SU-DHL-6 (cell line): ENCODE measurements around the gene KLK10.

Experiments
- H2AFZ ChIP-seq: fragments of 200-600 bp; sonication (generic); 2 replicates; pipeline ENCODE4 v1.6.1; 2014; ENCODE audit warnings: low read depth, mild to moderate bottlenecking, moderate library complexity, mixed read lengths, antibody characterized with exemption, low read length; ENCODE audit not compliant: severe bottlenecking
- H3F3A ChIP-seq: fragments of 200-600 bp; shearing (Covaris generic); 2 replicates; pipeline ENCODE4 v1.6.0; 2016; ENCODE audit warnings: antibody characterized with exemption, mild to moderate bottlenecking; ENCODE audit not compliant: insufficient read depth
- H3K27ac ChIP-seq: fragments of 200-600 bp; sonication (generic); 2 replicates; pipeline ENCODE4 v1.5.1; 2016; ENCODE audit warnings: low read depth, mild to moderate bottlenecking, low read length, moderate library complexity, mixed read lengths
- H3K27me3 ChIP-seq: fragments of 200-600 bp; sonication (generic), shearing (Covaris generic); 2 replicates; pipeline ENCODE4 v1.6.0; 2014; ENCODE audit warnings: mild to moderate bottlenecking, low read length
- H3K36me3 ChIP-seq: fragments of 200-600 bp; sonication (generic); 2 replicates; pipeline ENCODE4 v1.6.1; 2014; ENCODE audit warnings: mild to moderate bottlenecking, low read length, mixed read lengths
- H3K4me2 ChIP-seq: fragments of 300-600, 200-600 bp; shearing (Covaris generic), sonication (generic); 2 replicates; pipeline ENCODE4 v1.6.0; 2014; ENCODE audit warnings: low read length, low read depth, mild to moderate bottlenecking; ENCODE audit not compliant: poor library complexity, severe bottlenecking
- H3K4me3 ChIP-seq: fragments of 200-600 bp; sonication (generic); 2 replicates; pipeline ENCODE4 v1.5.1; 2014; ENCODE audit warnings: antibody characterized with exemption, low read length, mild to moderate bottlenecking, mixed read lengths; ENCODE audit not compliant: insufficient read depth, poor library complexity, severe bottlenecking
- H3K79me2 ChIP-seq: fragments of 200-600 bp; sonication (generic); 2 replicates; pipeline ENCODE4 v1.6.1; 2014; ENCODE audit warnings: mild to moderate bottlenecking, low read length, moderate library complexity; ENCODE audit not compliant: insufficient read depth
- H3K9ac ChIP-seq: fragments of 200-600 bp; sonication (generic); 2 replicates; pipeline ENCODE4 v1.7.0; 2014; ENCODE audit warnings: mild to moderate bottlenecking, low read length
- H3K9me2 ChIP-seq: fragments of 200-600 bp; sonication (generic); replicated peaks from 2 replicates; pipeline ENCODE4 v1.6.1; 2014; ENCODE audit warnings: low read length; ENCODE audit not compliant: insufficient read depth
- H3K9me3 ChIP-seq: fragments of 200-600 bp; sonication (generic); 2 replicates; pipeline ENCODE4 v1.6.1; 2014; ENCODE audit warnings: low read length, mixed read lengths; ENCODE audit not compliant: insufficient read depth
- H4K20me1 ChIP-seq: fragments of 200-600 bp; sonication (generic); 2 replicates; pipeline ENCODE4 v1.6.1; 2014; ENCODE audit warnings: low read depth, mild to moderate bottlenecking, antibody characterized with exemption, low read length, moderate library complexity, mixed read lengths
- EZH2phosphoT487 ChIP-seq: fragments of 200-600 bp; sonication (generic), shearing (Covaris generic); conservative IDR thresholded peaks from 2 replicates; pipeline ENCODE4 v1.6.1; 2018; ENCODE audit warnings: mild to moderate bottlenecking, antibody characterized with exemption, low read length, moderate library complexity, mixed read lengths
- TF ChIP-seq, protein P1 (sequence below): fragments of 200-600 bp; sonication (generic); IDR thresholded peaks from one replicate; pipeline ENCODE4 v1.5.1; 2017; ENCODE audit warnings: antibody characterized with exemption, mild to moderate bottlenecking, low read length, moderate library complexity; ENCODE audit not compliant: insufficient read depth, poor library complexity, severe bottlenecking

The KLK10 gene, protein sequence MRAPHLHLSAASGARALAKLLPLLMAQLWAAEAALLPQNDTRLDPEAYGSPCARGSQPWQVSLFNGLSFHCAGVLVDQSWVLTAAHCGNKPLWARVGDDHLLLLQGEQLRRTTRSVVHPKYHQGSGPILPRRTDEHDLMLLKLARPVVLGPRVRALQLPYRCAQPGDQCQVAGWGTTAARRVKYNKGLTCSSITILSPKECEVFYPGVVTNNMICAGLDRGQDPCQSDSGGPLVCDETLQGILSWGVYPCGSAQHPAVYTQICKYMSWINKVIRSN

DNA sequence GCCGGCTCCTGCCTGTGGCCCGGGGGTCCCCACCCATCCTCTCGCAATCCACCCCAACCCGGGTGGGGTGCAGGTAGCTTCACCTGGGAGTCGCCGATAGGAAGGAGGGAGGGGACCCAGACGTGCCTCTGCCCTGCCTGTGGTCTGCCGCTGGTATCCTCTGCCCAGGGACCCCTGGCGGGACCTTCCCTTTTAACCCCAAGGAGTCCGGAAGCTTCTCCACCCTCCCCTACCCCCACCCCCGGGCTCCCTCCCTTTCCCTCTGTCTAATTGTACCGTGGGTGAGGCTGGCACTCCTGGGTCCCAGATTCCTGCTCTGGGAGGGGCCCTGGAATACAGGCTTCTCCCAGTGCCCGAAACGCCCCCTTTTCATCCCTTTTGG lies at the start of gene KLK10:
Gene KLK10 (minus strand): TSS at position 166 of the 382 bp plus-strand sequence. CDS start 579 bp downstream, outside the sequence.
- no peak within 1 kb of the TSS for H3K4me3 ChIP-seq
- H3K9ac ChIP-seq: no peak within 1 kb of the TSS
- TF ChIP-seq, protein P1, sequence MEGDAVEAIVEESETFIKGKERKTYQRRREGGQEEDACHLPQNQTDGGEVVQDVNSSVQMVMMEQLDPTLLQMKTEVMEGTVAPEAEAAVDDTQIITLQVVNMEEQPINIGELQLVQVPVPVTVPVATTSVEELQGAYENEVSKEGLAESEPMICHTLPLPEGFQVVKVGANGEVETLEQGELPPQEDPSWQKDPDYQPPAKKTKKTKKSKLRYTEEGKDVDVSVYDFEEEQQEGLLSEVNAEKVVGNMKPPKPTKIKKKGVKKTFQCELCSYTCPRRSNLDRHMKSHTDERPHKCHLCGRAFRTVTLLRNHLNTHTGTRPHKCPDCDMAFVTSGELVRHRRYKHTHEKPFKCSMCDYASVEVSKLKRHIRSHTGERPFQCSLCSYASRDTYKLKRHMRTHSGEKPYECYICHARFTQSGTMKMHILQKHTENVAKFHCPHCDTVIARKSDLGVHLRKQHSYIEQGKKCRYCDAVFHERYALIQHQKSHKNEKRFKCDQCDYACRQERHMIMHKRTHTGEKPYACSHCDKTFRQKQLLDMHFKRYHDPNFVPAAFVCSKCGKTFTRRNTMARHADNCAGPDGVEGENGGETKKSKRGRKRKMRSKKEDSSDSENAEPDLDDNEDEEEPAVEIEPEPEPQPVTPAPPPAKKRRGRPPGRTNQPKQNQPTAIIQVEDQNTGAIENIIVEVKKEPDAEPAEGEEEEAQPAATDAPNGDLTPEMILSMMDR: no peak
- TF ChIP-seq EZH2phosphoT487: no peak
- H3K9me2 ChIP-seq: no peaks in the 10 kb centered on the region
- H3K4me2 ChIP-seq: no peak within 1 kb of the TSS
- H3K9me3 ChIP-seq: no peaks in the 10 kb centered on the region
- H3K79me2 ChIP-seq: no peaks in the 10 kb centered on the region
- no peaks in the 10 kb centered on the region for H3F3A ChIP-seq
- no peaks in the 10 kb centered on the region for H4K20me1 ChIP-seq
- H3K36me3 ChIP-seq: no peaks in the 10 kb centered on the region
- no peak within 1 kb of the TSS for H3K27ac ChIP-seq
- no peaks in the 10 kb centered on the region for H3K27me3 ChIP-seq
- no peak within 1 kb of the TSS for H2AFZ ChIP-seq

DNA sequence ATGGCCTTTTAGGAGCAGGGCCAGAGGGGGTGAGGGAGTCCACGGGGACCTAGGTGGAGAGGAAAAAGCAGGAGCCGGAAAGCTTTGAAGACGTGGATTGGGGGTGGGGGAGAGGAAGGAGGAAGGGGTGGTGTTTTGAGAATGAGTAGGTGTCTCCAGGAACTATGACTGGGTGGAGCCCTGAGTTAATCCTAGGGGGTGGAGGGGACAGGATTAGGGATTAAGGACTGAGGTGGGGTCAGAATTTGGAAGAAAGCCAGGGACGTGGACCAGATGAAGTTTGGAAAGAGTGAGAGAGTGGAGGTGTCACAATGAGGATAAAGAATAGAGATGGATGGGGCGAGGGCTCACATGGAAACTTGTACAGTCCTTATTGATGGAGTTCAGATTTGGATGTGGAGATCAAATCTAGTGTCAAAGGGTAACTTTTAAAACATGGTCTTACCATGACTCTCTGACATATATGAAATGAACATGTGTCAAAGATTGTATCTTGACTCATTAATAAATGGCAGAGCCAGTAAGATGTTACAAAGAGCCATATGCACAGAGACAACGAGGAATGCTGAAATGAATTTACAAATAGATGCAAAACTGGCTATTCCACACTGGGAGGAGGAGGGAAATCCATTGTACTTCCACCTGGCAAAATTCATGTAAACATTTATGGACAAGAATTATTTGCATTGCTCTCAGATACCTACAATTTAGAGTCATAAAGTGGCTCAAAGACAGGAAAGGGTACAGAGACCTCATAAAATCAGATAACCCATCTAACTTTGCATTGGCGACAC lies 47.1 kb upstream of the KLK10 start:
- TF ChIP-seq, protein P1: no peak
- TF ChIP-seq EZH2phosphoT487: no peak
- Histone ChIP-seq H3F3A (no peaks in the 10 kb centered on the region), H3K27me3 (no peaks in the 10 kb centered on the region), H3K4me3 (no peak overlapping the region), H3K4me2 (no peak overlapping the region), H4K20me1 (no peaks in the 10 kb centered on the region), H3K9ac (no peak overlapping the region), H3K27ac (no peak overlapping the region), H3K9me2 (no peaks in the 10 kb centered on the region), H3K36me3 (no peaks in the 10 kb centered on the region), H3K9me3 (no peaks in the 10 kb centered on the region), H2AFZ (no peak overlapping the region), H3K79me2 (no peaks in the 10 kb centered on the region)

DNA sequence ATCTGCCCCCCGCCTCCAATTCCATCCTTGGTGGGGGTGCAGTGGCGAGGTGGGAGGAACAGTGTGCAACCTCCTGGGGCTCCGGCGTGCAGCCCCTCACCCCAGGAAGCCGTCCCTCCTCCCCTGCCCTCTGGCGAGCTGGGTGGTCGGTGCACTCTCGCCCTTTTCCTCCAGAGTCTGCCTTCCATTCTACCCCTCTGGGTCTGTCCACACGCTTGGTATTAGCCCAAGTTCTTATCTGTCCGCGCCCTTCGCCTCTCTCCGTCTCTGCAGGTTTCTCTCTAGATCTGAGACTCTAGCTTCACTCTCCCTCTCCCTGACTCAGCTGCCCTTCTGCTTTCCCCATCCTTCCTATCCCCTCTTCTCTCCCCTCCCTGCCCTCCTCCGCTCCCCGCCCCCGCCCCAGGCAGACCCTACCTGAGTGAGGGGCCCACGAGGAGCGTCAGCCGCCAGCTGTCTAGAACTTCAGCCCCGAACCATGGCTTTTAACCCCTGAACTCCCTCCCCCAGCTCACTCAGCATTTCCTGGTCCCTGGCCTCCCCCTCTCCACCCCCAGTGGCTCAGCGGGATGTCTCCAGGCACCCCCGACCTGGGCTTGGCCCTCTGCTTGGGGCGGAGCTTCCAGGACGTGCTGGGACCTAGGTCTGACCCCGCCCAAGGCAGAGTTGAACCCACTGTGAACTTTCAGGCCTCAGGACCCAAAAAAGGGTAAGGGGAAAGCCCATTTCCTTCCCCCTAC lies 45.9 kb upstream of the KLK10 start:
- Histone ChIP-seq H3K9me2 (no peaks in the 10 kb centered on the region), H3F3A (no peaks in the 10 kb centered on the region), H3K36me3 (no peaks in the 10 kb centered on the region), H4K20me1 (no peaks in the 10 kb centered on the region), H3K9me3 (no peaks in the 10 kb centered on the region), H3K9ac (no peak overlapping the region), H2AFZ (no peak overlapping the region), H3K4me3 (no peak overlapping the region), H3K4me2 (no peak overlapping the region), H3K79me2 (no peaks in the 10 kb centered on the region), H3K27ac (no peak overlapping the region), H3K27me3 (no peaks in the 10 kb centered on the region)
- TF ChIP-seq, protein P1: no peak
- TF ChIP-seq EZH2phosphoT487: no peak
